Measurements from ENCODE around the gene GLIPR2. TPM values are rescaled to one million over a fixed set of nuclear protein-coding genes. Genes with fewer than 3 reads are reported as not detected.

Gene GLIPR2
- total and polyA plus RNA-seq, 2 of the 13 experiments (the other 11 are each of a cell fraction or from before 2014, with no cell fraction given) = 0.08 to 0.42 TPM

- peak; percentile 43; the same call in 1 of the 2 replicates for TF ChIP-seq CEBPB (IDR thresholded peaks at IDR 0.05; ENCODE audit: borderline replicate concordance, low read depth, low read length)
- TF ChIP-seq TCF7L2 (IDR thresholded peaks at IDR 0.05; ENCODE audit: low read depth, low read length) = no peak
- TF ChIP-seq, protein P1, sequence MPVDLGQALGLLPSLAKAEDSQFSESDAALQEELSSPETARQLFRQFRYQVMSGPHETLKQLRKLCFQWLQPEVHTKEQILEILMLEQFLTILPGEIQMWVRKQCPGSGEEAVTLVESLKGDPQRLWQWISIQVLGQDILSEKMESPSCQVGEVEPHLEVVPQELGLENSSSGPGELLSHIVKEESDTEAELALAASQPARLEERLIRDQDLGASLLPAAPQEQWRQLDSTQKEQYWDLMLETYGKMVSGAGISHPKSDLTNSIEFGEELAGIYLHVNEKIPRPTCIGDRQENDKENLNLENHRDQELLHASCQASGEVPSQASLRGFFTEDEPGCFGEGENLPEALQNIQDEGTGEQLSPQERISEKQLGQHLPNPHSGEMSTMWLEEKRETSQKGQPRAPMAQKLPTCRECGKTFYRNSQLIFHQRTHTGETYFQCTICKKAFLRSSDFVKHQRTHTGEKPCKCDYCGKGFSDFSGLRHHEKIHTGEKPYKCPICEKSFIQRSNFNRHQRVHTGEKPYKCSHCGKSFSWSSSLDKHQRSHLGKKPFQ (CRISPR knock-in tag; IDR thresholded peaks at IDR 0.05; ENCODE audit: insufficient replicate concordance) = no peak
- TF ChIP-seq JUN (CRISPR knock-in tag; IDR thresholded peaks at IDR 0.05) = no peak
- TF ChIP-seq SYNCRIP (IDR thresholded peaks at IDR 0.05; ENCODE audit: insufficient read depth, low read depth, low read length) = no peak
- no peak for TF ChIP-seq GTF2F1 (IDR thresholded peaks at IDR 0.05; ENCODE audit: low read length)
- no peak for TF ChIP-seq PHF20 (CRISPR knock-in tag; IDR thresholded peaks at IDR 0.05)
- no peak for TF ChIP-seq NFE2 (CRISPR knock-in tag; IDR thresholded peaks at IDR 0.05)
Observed at GRCh38 chr9:36088020-36088419, 48.5 kb upstream of the GLIPR2 start (continued).

GRCh38 chr9:36091026-36091953, 45.2 kb upstream of the GLIPR2 start:
- Histone ChIP-seq H3K4me2 (ENCODE audit: low read depth, low read length) (peak overlapping the region; percentile 53), H3K9ac (ENCODE audit: insufficient read depth, low read depth, low read length) (no peak overlapping the region), H3K4me1 (ENCODE audit: insufficient read depth, low read length) (peaks cover 33% of the 10 kb centered on the region), H3K4me3 (replicated peaks in 1 of 3; ENCODE audit: insufficient read depth in 1 of 3, low read depth in 2 of 3, low read length in 3 of 3) (no peak overlapping the region; a peak in 2 of 6 replicates), H3K36me3 (replicated peaks in 1 of 2; ENCODE audit: control insufficient read depth in 1 of 2, insufficient read depth in 2 of 2, low read length in 2 of 2) (no peaks in the 10 kb centered on the region), H3K9me3 (ENCODE audit: low read length) (no peaks in the 10 kb centered on the region), H3K27ac (ENCODE audit: extremely low read length, insufficient read depth, low read length) (peak overlapping the region; percentile 53), H2AFZ (ENCODE audit: low read length) (no peak overlapping the region), H4K20me1 (ENCODE audit: insufficient read depth, low read length) (no peaks in the 10 kb centered on the region), H3K27me3 (ENCODE audit: control insufficient read depth in 1 of 2, insufficient read depth in 2 of 2, low read length in 2 of 2) (no peaks in the 10 kb centered on the region), H3K79me2 (ENCODE audit: insufficient read depth, low read length) (no peaks in the 10 kb centered on the region)
- TSS peak; percentile 60 for BruUV-seq (replicated peaks)
- POLR2A ChIA-PET = no interaction called here
- in situ Hi-C loops (cut with HindIII; ENCODE audit: extremely low pct_ligation_motif_present, low pct_unique_long_range_greater_than_20kb) = no loop called here
- intact Hi-C loops (cut with micrococcal nuclease; ENCODE audit: unreplicated experiment) = no loop called here
- TF ChIP-seq TIGD3 (CRISPR knock-in tag; IDR thresholded peaks at IDR 0.05; ENCODE audit: borderline replicate concordance) = 0 out of 2 replicates have a peak, but pooled peaks have one; percentile 48
- TF ChIP-seq ZNF354B (CRISPR knock-in tag; IDR thresholded peaks at IDR 0.05) = no peak
- peak; percentile 53 for TF ChIP-seq TEAD3 (CRISPR knock-in tag; optimal IDR thresholded peaks at IDR 0.05; ENCODE audit: borderline replicate concordance)
- TF ChIP-seq, protein P2, sequence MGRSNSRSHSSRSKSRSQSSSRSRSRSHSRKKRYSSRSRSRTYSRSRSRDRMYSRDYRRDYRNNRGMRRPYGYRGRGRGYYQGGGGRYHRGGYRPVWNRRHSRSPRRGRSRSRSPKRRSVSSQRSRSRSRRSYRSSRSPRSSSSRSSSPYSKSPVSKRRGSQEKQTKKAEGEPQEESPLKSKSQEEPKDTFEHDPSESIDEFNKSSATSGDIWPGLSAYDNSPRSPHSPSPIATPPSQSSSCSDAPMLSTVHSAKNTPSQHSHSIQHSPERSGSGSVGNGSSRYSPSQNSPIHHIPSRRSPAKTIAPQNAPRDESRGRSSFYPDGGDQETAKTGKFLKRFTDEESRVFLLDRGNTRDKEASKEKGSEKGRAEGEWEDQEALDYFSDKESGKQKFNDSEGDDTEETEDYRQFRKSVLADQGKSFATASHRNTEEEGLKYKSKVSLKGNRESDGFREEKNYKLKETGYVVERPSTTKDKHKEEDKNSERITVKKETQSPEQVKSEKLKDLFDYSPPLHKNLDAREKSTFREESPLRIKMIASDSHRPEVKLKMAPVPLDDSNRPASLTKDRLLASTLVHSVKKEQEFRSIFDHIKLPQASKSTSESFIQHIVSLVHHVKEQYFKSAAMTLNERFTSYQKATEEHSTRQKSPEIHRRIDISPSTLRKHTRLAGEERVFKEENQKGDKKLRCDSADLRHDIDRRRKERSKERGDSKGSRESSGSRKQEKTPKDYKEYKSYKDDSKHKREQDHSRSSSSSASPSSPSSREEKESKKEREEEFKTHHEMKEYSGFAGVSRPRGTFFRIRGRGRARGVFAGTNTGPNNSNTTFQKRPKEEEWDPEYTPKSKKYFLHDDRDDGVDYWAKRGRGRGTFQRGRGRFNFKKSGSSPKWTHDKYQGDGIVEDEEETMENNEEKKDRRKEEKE (IDR thresholded peaks at IDR 0.05) = no peak
- TF ChIP-seq KAT7 (CRISPR knock-in tag; IDR thresholded peaks at IDR 0.05; ENCODE audit: borderline replicate concordance) = no peak
- ATAC-seq (peak; percentile 87), DNase-seq (ENCODE audit: low spot score) (peak; percentile 63), FAIRE-seq (peak; percentile 48)
- CTCF ChIA-PET (ENCODE audit: low intra/inter-chr PET ratio, low total read pairs) = no interaction called here
- 5% methylated on average over 8 of the region's 8 CpGs for WGBS (ENCODE audit: low lambda C conversion rate)
